GM18511 (cell line): Measurements from ENCODE around the gene LRRC27.
"Not testable (repeated sequence)": the region's sequence is repeated elsewhere in the genome, so short reads cannot be mapped to it uniquely, and the experiment has no call there.

Experiments used
- ATAC-seq: cut with Tn5 transposase; IDR thresholded peaks from one replicate; pipeline ENCODE4 v1.9.1; 2021; ENCODE audit warnings: mild to moderate bottlenecking, moderate library complexity; ENCODE audit not compliant: unreplicated experiment

LRRC27 gene

GRCh38 chr10:132331601-132332432, at the start of gene LRRC27:
TSS of gene LRRC27 (plus strand) at chr10:132332193. CDS start at chr10:132333525, 1,332 bp downstream.
- ATAC-seq: peak; percentile 73

- ATAC-seq: no peak
These were observed 49.1 kb upstream of the LRRC27 start for GRCh38 chr10:132282667-132283603.

DNA sequence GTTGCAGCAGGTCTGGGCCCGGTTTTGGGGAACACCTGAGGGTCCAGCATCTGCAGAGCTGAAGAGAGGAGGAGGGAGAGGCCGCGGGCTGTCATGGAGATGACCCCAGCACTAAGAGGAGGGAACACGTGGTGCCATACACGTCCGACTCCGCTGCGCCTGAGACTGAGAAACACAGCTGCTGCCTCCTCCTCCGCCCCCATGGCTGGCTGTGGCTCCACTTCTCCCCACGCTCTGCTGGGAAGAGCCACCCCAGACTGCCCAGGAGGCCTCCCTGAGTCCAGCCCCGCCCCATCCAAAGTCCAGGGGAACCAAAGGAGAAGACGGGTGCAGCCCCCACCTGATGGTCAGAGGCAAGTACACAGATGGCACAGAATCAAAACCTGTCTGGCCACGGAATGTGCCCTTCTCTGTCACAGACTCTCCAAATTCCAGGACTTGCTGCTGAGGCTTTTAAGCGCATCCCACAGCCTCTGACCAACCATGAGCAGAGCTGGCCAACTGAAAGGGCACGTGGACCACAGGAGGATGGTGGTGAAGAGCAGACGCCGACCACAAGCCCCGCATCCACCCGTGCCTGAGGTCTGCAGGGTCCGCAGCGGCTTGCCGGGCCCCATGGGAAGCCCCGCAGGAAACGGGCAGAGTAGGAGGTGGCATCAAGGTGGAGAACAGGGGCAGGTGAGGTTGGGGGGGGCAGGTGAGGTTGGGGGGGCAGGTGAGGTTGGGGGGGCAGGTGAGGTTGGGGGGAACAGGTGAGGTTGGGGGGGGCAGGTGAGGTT, 48.2 kb upstream of the LRRC27 start:
- ATAC-seq: no peak

- ATAC-seq: no peak
These were observed 42.6 kb upstream of the LRRC27 start for GRCh38 chr10:132289439-132289838.

- ATAC-seq: no peak
These were observed 41.4 kb upstream of the LRRC27 start for GRCh38 chr10:132290631-132291030.

DNA sequence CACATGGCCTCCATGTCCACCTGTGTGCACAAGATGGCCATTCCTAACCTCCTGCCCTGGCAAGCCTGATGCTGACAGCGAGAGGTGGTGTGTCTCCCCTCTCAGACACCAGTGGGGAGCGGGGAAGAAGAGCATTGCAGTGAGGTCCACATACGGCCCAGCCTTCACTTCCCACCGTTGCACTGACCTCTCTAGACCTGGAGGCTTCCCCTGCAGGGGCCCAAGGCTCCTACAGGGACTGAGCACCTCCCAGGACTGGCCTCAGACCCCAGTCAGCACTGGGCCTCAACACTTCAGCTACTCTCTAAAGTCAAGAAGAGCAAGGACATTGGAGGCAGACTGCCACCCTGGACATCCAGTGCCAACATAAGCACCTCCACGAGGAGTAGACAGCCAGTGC, 40.2 kb upstream of the LRRC27 start:
- no peak for ATAC-seq

DNA sequence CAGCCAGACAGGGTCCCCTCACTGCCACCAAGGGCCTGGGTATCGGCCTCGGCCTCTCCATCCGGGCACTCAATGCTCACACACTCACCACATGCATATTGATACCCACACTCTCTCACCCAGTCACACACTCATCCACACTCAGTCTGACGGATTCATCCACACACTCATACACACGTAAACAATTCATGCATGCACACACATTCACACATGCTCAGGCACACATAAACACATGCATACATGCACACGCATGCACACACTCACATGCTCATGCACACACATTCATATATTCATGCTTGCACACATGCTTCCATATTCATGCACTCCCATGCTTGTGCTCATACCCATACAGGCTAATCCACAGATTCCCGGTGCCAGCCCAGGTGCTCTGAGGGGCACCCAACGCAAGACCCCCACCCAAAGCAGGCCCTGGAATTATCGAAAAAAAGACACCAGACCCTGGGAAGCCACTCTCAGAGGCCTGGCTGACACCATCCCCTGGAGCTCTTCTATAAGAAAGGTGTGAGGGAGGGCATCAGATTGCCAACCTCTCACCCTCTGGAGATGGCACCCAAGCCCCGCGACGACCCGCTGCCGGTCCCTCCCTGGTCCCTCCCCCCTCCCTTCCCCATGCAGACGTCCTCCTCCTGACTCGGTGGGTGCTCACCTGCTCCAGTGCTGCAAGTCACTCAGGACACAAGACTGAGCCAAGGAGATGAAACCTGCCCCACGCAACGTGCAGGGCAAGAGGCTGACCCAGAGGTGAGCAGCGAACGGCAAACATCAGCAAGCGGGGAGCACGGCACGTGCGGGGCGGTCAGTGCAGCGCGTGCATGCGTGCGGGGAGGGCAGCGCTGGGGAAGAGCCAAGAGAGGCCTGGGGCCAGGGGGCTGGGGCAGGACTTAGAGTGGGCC, 39.4 kb upstream of the LRRC27 start:
- ATAC-seq: no peak

GRCh38 chr10:132293201-132293812, 38.7 kb upstream of the LRRC27 start:
- ATAC-seq: no peak

GRCh38 chr10:132293813-132294520, 38.0 kb upstream of the LRRC27 start:
- ATAC-seq: no peak

- ATAC-seq: no peak
These were observed 37.3 kb upstream of the LRRC27 start for GRCh38 chr10:132294561-132295318.

GRCh38 chr10:132295481-132295880, 36.5 kb upstream of the LRRC27 start:
- ATAC-seq: not testable (repeated sequence)

- no peak for ATAC-seq
These were observed 35.1 kb upstream of the LRRC27 start for GRCh38 chr10:132296666-132297443.

DNA sequence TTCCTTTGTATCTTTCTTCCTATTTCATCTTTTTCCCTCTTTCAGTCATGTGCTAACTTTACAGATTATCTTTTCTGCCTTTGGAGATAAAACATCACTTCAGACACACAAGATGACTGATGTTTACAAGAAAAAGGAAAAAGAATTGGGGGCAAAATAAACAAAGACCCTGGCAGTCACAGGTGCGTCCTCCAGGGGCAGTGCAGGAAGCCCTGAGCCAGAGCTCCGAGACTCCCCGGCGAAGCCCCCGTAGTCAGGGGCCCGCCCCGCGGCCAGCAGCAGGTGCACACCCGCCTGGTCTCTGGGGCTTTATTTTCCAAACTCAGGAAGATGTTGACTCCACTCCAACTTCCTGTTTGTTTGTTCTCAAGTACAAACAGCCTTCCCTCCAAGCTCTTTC, 34.5 kb upstream of the LRRC27 start:
- ATAC-seq: no peak

- no peak for ATAC-seq
These were observed 33.7 kb upstream of the LRRC27 start for GRCh38 chr10:132298038-132298881.

DNA sequence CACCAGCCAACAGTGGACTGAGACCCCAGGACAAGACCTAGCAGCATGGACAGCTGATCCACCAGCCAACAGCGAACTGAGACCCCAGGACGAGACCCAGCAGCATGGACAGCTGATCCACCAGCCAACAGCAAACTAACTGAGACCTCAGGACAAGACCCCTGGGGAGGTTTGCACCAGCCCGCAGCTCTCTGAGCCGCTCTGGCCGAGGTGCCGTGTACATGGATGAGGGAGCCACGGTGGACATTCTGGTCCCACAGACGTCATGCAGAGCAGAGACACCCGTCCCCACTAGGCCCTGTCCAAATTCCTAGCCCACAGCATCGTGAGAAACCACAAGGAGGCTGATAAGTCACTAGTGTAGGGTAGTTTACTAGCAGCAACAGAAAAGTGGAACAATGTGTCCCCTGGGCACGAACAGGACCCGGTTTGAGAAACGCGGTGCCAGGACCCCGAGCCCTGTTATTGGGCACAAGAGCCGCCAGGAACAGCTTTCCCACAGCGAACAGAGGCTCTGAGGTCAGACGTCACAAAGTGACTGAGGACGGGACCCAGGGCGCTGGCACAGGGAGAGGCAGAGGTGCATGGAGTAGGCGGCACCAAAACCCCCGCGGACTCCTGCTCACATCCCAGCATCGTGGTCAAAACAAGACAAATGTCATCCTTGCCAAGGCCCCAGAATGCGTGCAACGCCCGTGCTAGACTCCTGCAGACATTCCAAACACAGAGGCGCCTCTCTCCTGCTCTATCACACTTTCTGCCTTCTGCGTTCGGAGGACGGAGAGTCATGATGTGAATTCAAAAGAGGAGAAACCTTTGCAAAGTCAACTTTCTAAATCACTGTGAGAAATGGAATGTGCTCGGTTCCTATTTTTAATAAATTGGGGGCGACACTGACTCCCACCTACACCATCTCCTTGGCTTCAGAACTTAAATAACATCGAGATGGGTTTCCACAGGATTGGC, 32.3 kb upstream of the LRRC27 start:
- ATAC-seq: no peak
